OCI-LY7 (cell line): ENCODE results near the gene HOXA4.

Experiments
- EZH2phosphoT487 ChIP-seq: fragments of 200-600 bp; sonication (generic); IDR thresholded peaks from 2 replicates; pipeline ENCODE4 v1.6.1; 2018; ENCODE audit warnings: low read depth, borderline replicate concordance, mild to moderate bottlenecking, mixed run types, antibody characterized with exemption, low read length, moderate library complexity, mixed read lengths
- TF ChIP-seq, protein P1 (sequence below): fragments of 200-600 bp; sonication (generic); conservative IDR thresholded peaks from 2 replicates; pipeline ENCODE4 v1.5.1; 2014; ENCODE audit warnings: mild to moderate bottlenecking, antibody characterized with exemption, low read length, moderate library complexity, mixed read lengths

DNA sequence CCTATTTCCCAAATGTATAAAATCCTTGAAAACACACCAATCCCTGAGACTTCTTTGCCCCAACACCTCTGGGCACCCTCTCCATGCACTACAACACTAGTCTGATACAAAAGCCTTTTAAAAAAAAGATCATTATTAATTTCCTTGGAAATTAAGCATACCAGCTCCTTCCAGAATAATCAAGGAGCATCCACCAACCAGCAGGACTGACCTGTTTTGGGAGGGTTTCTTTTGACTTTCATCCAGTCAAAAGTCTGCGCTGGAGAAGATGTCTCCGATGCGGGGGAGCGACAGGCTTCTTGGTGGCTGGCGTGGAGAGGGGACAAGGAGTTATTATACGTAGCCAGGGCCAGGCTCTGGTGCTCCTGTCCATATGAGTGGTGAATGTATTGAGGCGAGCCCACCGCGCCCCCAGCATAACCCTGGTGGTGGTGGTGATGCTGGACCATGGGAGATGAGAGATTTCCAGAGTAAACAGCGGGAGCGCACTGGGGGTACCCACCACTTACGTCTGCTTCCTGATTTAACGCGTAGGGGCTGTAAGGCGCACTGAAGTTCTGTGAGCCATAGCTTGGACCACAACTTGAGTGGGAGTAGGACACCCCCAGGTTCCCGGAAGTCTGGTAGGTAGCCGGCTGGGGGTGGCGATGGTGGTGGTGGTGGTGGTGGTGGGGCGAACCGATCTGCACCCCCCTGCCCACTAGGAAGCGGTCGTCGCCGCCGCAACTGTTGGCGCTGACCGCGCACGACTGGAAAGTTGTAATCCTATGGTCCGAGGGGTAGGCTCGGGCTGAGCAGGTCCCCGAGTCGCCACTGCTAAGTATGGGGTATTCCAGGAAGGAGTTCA, 35.3 kb downstream of the HOXA4 start:
- TF ChIP-seq, protein P1, sequence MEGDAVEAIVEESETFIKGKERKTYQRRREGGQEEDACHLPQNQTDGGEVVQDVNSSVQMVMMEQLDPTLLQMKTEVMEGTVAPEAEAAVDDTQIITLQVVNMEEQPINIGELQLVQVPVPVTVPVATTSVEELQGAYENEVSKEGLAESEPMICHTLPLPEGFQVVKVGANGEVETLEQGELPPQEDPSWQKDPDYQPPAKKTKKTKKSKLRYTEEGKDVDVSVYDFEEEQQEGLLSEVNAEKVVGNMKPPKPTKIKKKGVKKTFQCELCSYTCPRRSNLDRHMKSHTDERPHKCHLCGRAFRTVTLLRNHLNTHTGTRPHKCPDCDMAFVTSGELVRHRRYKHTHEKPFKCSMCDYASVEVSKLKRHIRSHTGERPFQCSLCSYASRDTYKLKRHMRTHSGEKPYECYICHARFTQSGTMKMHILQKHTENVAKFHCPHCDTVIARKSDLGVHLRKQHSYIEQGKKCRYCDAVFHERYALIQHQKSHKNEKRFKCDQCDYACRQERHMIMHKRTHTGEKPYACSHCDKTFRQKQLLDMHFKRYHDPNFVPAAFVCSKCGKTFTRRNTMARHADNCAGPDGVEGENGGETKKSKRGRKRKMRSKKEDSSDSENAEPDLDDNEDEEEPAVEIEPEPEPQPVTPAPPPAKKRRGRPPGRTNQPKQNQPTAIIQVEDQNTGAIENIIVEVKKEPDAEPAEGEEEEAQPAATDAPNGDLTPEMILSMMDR = no peak
- TF ChIP-seq EZH2phosphoT487 = no peak
